Right cardiac atrium (tissue), 5 donors: Measurements from ENCODE around the gene MACROD1. TPM values are rescaled to one million over a fixed set of nuclear protein-coding genes. Genes with fewer than 3 reads are reported as not detected.
A peak's percentile ranks its signal among the peaks of the same experiment; 100 is the strongest.

Experiments
- ATAC-seq, 2 donors: fragments of 200-7000 bp; cut with Tn5 transposase; one replicate each; pipeline versions ENCODE4 v1.8.0 to v1.9.1; 2020; ENCODE audit warnings: moderate library complexity in 2 of 2, mild to moderate bottlenecking in 1 of 2
- DNase-seq, 3 donors: peaks; one replicate each; pipeline ENCODE4 v3.0.0-alpha.2; 2020
- H3K27ac ChIP-seq: one replicate; pipeline ENCODE4 v1.5.1; 2013; ENCODE audit warnings: mild to moderate bottlenecking, low read length, control low read depth, moderate library complexity
- H3K27me3 ChIP-seq: one replicate; pipeline ENCODE4 v1.6.1; 2013; ENCODE audit not compliant: control insufficient read depth, insufficient read depth
- H3K4me1 ChIP-seq: one replicate; pipeline ENCODE4 v1.6.1; 2013; ENCODE audit warnings: low read length; ENCODE audit not compliant: control insufficient read depth, insufficient read depth
- H3K4me3 ChIP-seq: one replicate; pipeline ENCODE4 v1.5.1; 2013; ENCODE audit warnings: low read length, control low read depth
- H3K9me3 ChIP-seq: one replicate; pipeline ENCODE4 v1.6.1; 2013; ENCODE audit warnings: low read length; ENCODE audit not compliant: control insufficient read depth
- WGBS: extraction: QIAGEN DNeasy Blood & Tissue Kit; methylation state at CpG from one replicate; pipeline ENCODE4 v1.1.7; 2013; 5-methylcytosine and 5-hydroxymethylcytosine counted together
- intact Hi-C, 4 donors: fragments of 100-400 bp; cut with DNase I; formaldehyde crosslinking; loops; one replicate each; pipeline versions ENCODE4 v1.11.0 to v1.14.0; 2022 to 2023
- polyA plus RNA-seq: library from polyadenylated mRNA; stranded (reverse); fragments of 200-250 nt; gene quantifications from one replicate; pipeline ENCODE4 v1.2.3, GENCODE V29; 2013
- total RNA-seq, 4 donors: library from RNA; stranded (reverse); fragmentation: NEBNext Ultra II Directional; extraction: Animal tissue kit (Norgen Biotek cat#: 25700); gene quantifications; one replicate each; pipeline ENCODE4 v1.2.1, GENCODE V29; 2021
- donor health status: healthy with polysubstance abuse.
- donor health status: DM: no; HTN: yes; CAD: no.
- donor health status: DM: no; HTN: no; CAD: no.
- donor health status: DM: no; HTN: yes; CAD: no; lungs with severe emphysema.
- donor health status: DM: yes; HTN: yes; CAD: no.

The MACROD1 gene
- total and polyA plus RNA-seq, 5 donors = 40.4 to 63.8 (median 60.2) TPM

DNA sequence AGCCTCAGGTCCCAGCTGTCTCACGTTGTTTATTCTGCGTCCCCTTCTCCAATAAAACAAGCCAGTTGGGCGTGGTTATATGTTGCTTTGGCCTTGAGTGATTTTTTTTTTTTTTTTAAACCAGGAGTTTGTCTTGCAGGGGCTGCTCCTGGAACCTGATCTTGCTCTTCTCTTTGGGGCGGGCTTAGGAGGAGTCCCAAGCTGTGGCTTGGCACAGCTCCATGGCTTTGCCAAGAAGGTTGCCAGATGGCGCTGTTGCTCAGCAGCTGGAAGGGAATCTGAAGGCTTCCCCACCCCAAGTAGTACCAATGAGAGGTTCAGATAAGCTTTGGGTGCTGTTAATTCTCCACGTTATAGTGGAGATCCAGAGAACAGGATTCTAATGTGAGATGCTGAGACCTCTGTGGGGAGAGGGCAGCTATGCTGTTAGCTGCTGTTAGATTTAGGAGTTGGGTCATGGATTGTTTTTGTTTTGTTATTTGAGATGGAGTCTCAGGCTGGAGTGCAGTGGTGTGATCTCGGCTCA lies 38.6 kb upstream of the MACROD1 start:
- Histone ChIP-seq H3K27ac (no peak overlapping the region), H3K4me3 (no peak overlapping the region), H3K4me1 (no peaks in the 10 kb centered on the region), H3K27me3 (no peaks in the 10 kb centered on the region), H3K9me3 (no peaks in the 10 kb centered on the region)
- peak; percentile 88 to 94 (median 92) for DNase-seq
- 37% methylated on average over 7 of the region's 7 CpGs for WGBS
- ATAC-seq = peak; percentile 49 to 51
- intact Hi-C loops = loop anchor here in 1 of 4 donors (2.0 kb wide), 1 partner anchor 96 kb away; the partner anchor contains the start of gene CATSPERZ

DNA sequence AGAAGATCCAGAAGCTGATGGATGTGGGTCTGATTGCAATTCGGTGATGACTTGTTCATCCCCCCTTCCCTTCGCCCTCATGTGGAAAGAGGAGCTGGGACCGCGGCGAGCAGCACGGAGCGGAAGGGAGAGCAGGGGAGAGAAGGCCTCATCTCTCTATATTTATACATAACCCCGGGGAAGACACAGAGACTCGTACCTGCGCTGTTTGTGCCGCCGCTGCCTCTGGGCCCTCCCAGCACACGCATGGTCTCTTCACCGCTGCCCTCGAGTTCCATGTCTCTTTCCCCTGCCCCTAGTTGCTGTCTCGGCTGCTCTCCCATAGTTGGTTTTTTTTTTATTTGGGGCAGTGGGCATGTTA lies 38.1 kb upstream of the MACROD1 start:
- H3K4me1 ChIP-seq = no peaks in the 10 kb centered on the region
- H3K27ac ChIP-seq = no peak overlapping the region
- DNase-seq = no peak
- no peaks in the 10 kb centered on the region for H3K27me3 ChIP-seq
- no peak overlapping the region for H3K4me3 ChIP-seq
- no peak for ATAC-seq
- no peaks in the 10 kb centered on the region for H3K9me3 ChIP-seq
- intact Hi-C loops = loop anchor here in 1 of 4 donors (2.0 kb wide), 1 partner anchor 97 kb away; the partner anchor contains the start of gene CATSPERZ
- 85% methylated on average over 16 of the region's 16 CpGs for WGBS

DNA sequence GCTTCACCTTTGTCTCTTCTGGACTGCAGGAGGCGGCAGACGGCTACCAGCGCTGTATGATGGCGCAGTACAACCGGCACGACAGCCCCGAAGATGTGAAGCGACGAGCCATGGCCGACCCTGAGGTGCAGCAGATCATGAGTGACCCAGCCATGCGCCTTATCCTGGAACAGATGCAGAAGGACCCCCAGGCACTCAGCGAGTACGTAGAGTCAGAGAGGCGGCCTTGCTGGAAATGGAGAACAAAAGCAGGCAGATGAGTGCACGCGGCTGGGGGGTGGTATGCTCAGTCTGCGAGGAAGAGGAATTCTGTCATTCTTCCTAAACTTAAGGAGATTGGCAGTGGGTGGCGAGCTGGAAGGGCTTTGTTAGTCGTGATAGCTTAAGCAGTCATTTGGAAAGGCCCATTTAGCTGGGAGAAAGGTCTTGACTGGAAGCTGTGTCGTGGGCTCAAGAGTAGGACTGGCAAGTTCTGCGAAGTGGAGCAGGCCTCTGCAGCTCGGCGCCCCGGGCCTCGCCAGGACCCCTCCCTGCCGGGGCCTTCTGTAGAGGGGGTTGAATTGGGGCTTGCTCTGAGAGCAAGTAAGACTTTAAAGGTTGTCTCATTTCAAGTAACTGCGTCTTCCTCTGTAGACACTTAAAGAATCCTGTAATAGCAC lies 37.6 kb upstream of the MACROD1 start:
- no peak for DNase-seq
- no peaks in the 10 kb centered on the region for H3K27me3 ChIP-seq
- no peak overlapping the region for H3K4me3 ChIP-seq
- WGBS = 90% methylated on average over 27 of the region's 27 CpGs
- no peaks in the 10 kb centered on the region for H3K4me1 ChIP-seq
- intact Hi-C loops = loop anchor here in 1 of 4 donors (2.0 kb wide), 1 partner anchor 97 kb away; the partner anchor contains the start of gene CATSPERZ
- no peak for ATAC-seq
- H3K9me3 ChIP-seq = no peaks in the 10 kb centered on the region
- no peak overlapping the region for H3K27ac ChIP-seq

DNA sequence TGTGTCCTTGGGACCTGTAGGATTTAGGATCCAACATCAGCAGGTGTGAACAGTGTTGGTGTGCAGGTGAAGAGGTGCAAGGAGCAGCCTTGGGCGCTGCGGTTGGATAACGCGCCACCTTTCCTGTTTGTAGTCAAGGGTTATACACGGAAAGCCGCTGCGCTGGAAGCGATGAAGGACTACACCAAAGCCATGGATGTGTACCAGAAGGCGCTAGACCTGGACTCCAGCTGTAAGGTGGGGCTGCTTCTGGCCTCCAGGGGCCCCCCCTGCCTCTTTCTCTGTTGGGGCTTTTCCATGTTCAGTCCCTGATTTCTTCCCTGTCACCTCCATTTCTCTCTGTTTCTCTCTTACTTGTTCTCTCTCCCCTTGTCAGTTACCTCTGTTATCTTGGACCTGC lies 37.1 kb upstream of the MACROD1 start:
- H3K4me3 ChIP-seq = no peak overlapping the region
- H3K9me3 ChIP-seq = no peaks in the 10 kb centered on the region
- H3K27me3 ChIP-seq = no peaks in the 10 kb centered on the region
- no peak for DNase-seq
- no peak for ATAC-seq
- intact Hi-C loops = no loop called here
- 95% methylated on average over 9 of the region's 9 CpGs for WGBS
- H3K27ac ChIP-seq = no peak overlapping the region
- no peaks in the 10 kb centered on the region for H3K4me1 ChIP-seq

DNA sequence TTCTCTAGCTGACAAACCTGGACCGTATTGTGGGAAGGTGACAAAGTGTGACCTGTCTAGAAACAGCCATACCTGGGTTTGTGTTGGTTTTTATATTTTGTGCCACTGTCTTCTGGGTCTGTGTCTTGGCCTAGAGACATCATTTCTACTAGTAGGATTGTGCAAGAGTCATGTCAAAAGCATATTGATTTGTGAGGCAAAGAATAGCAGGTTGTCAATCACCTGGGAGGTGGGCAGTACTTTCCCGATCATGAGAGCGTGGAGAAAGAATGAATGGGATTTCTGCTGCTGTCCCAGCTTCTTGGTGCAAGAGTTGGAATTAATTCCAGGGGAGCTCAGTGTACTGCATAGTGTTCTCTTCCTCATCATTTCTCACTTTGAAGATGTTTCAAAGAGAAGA lies 35.6 kb upstream of the MACROD1 start:
- 63% methylated on average over 3 of the region's 3 CpGs for WGBS
- H3K4me1 ChIP-seq = no peaks in the 10 kb centered on the region
- no peak for ATAC-seq
- intact Hi-C loops = no loop called here
- H3K4me3 ChIP-seq = no peak overlapping the region
- H3K27me3 ChIP-seq = no peaks in the 10 kb centered on the region
- DNase-seq = no peak
- H3K27ac ChIP-seq = no peak overlapping the region
- H3K9me3 ChIP-seq = no peaks in the 10 kb centered on the region

DNA sequence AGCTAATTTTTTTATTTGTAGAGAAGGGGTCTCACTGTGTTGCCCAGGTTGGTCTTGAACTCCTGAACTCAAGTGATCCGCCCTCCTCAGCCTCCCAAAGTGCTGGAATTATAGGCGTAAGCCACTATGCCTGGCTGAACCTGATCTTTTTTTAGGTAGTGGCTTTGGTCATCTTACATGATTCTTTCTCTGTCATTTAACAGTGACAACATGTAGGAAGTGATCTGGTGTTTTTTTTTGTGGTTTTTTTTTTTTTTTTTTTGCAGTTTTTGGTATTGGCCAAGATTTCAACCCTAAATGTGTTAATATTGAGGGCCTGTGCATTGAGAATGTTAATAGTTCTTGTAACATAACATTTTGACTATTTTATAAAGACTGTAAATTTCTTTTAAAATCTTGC lies 32.6 kb upstream of the MACROD1 start:
- DNase-seq = no peak
- no peak for ATAC-seq
- Histone ChIP-seq H3K9me3 (no peaks in the 10 kb centered on the region), H3K27ac (no peak overlapping the region), H3K4me3 (no peak overlapping the region), H3K27me3 (no peaks in the 10 kb centered on the region), H3K4me1 (no peaks in the 10 kb centered on the region)
- intact Hi-C loops = no loop called here
- WGBS = 99% methylated on average over 2 of the region's 2 CpGs

DNA sequence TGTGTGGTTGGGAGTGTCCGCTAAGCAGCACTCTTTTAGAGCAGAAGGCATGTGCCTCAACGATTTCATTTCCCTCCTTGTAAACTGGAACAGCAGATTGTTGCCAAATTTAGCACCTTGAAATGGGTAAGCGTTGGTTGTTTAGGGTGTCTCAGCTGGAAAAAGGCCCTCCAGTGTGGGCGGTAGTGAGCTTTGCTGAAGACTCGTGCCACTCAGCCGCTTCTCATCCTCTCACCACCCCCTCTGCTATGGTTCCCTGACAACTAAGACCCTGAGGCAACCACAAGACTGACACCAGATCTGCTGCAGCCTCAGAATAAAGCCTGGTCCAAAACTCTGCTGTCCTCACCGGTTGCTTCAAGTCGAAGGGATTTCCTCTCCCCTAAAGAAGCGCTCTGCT lies 30.7 kb upstream of the MACROD1 start:
- no peak for ATAC-seq
- H3K4me1 ChIP-seq = no peaks in the 10 kb centered on the region

DNA sequence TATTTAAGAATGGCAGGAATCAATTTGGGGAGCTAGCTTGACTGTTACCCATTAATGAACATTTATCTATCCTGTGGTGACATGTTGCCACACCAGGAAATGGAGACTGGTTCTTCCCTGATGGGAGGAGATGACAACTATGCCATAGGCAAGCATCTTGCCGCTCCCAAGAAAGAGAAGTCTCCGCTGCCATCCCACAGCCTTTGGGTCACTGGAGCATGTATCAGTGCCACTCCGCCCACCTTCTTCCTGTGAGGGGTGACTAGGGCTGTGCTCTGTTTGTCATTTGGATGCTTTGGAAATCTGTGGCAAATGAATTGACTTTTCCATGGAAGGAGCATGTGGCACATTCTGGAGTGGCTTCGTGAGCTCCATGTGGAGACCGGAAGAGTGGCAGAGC lies 26.5 kb upstream of the MACROD1 start:
- no peak for DNase-seq
- intact Hi-C loops = no loop called here
- no peaks in the 10 kb centered on the region for H3K9me3 ChIP-seq
- WGBS = 92% methylated on average over 5 of the region's 5 CpGs
- no peaks in the 10 kb centered on the region for H3K27me3 ChIP-seq
- no peak for ATAC-seq
- no peaks in the 10 kb centered on the region for H3K4me1 ChIP-seq
- H3K4me3 ChIP-seq = no peak overlapping the region
- no peak overlapping the region for H3K27ac ChIP-seq

More for the DNA sequence above, 30.7 kb upstream of the MACROD1 start:
- H3K9me3 ChIP-seq = no peaks in the 10 kb centered on the region
- WGBS = 80% methylated on average over 9 of the region's 9 CpGs
- no peak overlapping the region for H3K27ac ChIP-seq
- H3K4me3 ChIP-seq = no peak overlapping the region
- H3K27me3 ChIP-seq = no peaks in the 10 kb centered on the region
- no peak for DNase-seq
- intact Hi-C loops = no loop called here

DNA sequence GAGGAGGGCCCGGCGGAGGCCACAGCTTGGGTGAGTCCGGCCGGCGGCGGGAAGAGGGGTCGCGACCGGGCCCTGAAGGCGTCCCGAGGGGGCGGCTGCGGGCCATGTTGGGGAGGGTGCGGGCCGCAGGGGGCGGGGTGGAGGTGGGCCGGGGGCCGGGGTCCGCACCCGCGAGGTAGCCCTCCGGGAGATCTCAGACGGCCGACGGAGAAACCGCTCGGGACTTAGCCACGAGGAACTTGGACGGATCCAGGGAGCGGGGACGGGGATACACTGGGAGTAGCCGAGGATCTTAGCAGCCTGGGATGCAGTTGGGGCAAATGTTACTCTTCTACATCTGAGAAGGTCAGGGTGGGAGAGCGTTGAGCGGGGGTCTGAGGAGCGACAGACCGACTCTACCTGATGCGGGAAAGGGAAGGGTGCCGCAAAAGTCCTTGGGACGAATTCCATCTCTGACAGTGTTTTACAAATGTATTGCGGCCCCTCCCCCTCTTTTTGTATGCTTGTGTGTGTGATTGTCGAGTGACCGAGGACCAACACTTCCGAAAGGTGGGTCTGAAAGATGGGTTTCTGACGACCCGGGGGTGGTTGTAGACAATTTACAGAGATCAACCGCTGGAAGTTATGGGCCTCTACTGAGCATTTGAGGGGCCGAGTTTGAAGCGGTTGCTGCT lies 20.7 kb upstream of the MACROD1 start:
- Histone ChIP-seq H3K27me3 (no peaks in the 10 kb centered on the region), H3K27ac (no peak overlapping the region), H3K4me1 (peaks cover 6% of the 10 kb centered on the region), H3K4me3 (no peak overlapping the region), H3K9me3 (no peaks in the 10 kb centered on the region)
- WGBS = under 1% methylated on average over 48 of the region's 48 CpGs
- intact Hi-C loops = loop anchor here in 1 of 4 donors (5.0 kb wide), 1 partner anchor 116 kb away; the partner anchor contains the start of gene CATSPERZ
- DNase-seq = peak in 1 of 3 donors; percentile 24
- no peak for ATAC-seq

DNA sequence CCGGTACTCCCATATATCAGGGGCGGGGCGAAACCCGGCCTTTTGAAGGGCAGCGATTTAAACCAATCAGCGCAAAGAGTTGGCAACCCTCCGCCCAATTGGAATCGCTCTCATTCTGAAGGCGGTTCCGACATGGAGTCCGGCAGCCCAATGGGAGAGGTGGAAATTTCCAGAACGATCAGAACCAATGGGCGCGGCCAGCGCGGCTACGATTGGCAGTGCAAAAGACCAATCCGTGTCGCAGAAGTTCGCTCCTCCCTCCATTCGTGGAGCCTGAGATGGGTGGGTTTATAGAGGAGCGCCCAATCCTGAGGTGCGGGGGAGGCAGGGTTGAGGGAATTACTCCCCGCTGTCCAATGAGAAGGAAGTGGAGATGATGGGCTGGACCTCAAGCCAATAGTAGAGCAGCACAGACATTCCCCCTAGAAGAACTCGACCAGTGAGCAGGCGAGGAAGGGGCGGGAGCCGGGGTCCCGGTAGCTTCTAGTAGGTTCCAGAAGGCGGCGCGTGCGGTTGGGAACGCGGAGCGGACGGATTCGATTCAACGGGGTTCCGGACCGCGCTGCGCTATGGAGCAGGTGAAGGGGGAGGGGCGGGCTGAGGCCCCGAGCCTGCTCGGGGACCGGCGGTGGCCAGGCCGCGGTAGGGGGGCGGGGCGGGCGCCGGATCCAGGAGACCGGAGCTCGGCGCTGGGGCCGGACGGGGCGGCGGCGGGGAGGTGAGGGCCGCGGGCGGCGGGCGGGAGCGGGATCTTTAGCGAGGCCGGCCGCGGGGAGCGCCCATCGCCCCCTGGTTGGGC lies 20.0 kb upstream of the MACROD1 start, which contains the start of gene STIP1:
Gene STIP1 (plus strand): TSS at position 479 of the 799 bp plus-strand sequence. CDS start 91 bp downstream, at position 570.
- peaks cover 6% of the 10 kb centered on the region for H3K4me1 ChIP-seq
- H3K27me3 ChIP-seq = no peaks in the 10 kb centered on the region
- intact Hi-C loops = loop anchor here in 1 of 4 donors (5.0 kb wide), 1 partner anchor 116 kb away; the partner anchor contains the start of gene CATSPERZ
- H3K4me3 ChIP-seq = peak within 1 kb of the TSS; percentile 54
- H3K27ac ChIP-seq = peak within 1 kb of the TSS; percentile 89
- under 1% methylated on average over 74 of the region's 74 CpGs for WGBS
- ATAC-seq = peak; percentile 94 to 95
- H3K9me3 ChIP-seq = no peaks in the 10 kb centered on the region
- peak; percentile 99 for DNase-seq
